H1 (cell line): ENCODE measurements around the gene NPIPA1.
"Not testable (repeated sequence)": the region's sequence is repeated elsewhere in the genome, so short reads cannot be mapped to it uniquely, and the experiment has no call there.

Source experiments
- BRCA1 ChIP-seq: IDR thresholded peaks from 2 replicates; pipeline ENCODE4 v1.6.1; 2012; ENCODE audit warnings: low read depth, low read length, improper control_type of control experiment
- JUND ChIP-seq: IDR thresholded peaks from 2 replicates; pipeline ENCODE4 v1.6.1; 2011; ENCODE audit warnings: mild to moderate bottlenecking, improper control_type of control experiment, low read length
- KDM5A ChIP-seq: fragments of 200-600 bp; IDR thresholded peaks from 2 replicates; pipeline ENCODE4 v1.7.1; 2012; ENCODE audit warnings: mild to moderate bottlenecking, low read length, inconsistent platforms, mixed read lengths
- POLR2A ChIP-seq, 2 experiments: IDR thresholded peaks; 1 replicate in 1 of 2; 2 replicates in 1 of 2; pipeline ENCODE4 v1.6.1; 2011; ENCODE audit warnings: low read depth in 2 of 2, low read length in 2 of 2, mild to moderate bottlenecking in 2 of 2; ENCODE audit errors: control extremely low read depth in 1 of 2
- SUZ12 ChIP-seq: fragments of 200-600 bp; sonication (generic); IDR thresholded peaks from 2 replicates; pipeline ENCODE4 v1.6.1; 2012; ENCODE audit warnings: mild to moderate bottlenecking, inconsistent platforms, low read length, moderate library complexity, mixed read lengths
- YY1 ChIP-seq: IDR thresholded peaks from 2 replicates; pipeline ENCODE4 v1.6.1; 2011; ENCODE audit warnings: low read depth, mild to moderate bottlenecking, low read length

DNA sequence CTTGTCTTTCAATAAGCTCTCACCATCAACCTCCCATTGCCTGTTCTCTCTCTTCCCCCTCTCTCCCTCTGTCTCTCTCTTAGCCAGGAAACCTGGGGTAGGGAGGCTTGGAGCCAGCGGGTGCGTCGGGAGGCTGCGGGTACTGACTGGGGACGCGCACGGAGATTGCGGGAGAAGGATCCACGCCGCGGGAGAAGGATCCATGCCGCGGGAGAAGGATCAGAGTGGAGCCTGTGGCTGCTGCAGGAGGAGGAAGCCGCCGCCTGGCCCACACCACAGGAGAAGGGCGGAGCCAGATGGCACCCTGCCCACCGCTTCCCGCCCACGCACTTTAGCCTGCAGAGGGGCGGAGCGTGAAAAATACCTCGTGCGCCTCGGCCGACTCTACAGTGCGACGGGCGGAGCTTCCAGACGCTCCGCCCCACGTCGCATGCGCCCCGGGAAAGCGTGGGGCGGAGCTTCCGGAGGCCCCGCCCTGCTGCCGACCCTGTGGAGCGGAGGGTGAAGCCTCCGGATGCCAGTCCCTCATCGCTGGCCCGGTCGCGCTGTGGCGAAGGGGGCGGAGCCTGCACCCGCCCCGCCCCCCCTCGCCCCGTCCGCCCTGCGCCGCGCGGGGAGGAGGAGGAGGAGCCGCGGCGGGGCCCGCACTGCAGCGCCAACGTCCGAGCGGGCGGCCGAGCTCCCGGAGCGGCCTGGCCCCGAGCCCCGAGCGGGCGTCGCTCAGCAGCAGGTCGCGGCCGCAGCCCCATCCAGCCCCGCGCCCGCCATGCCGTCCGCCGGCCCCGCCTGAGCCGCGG lies 26.2 kb upstream of the NPIPA1 start:
- TF ChIP-seq POLR2A (IDR thresholded peaks at IDR 0.05; ENCODE audit: control extremely low read depth in 1 of 2, low read depth in 2 of 2, low read length in 2 of 2); KDM5A; BRCA1; JUND; SUZ12; YY1: not testable (repeated sequence)
